ENCODE results near the gene IMMT.

DNA sequence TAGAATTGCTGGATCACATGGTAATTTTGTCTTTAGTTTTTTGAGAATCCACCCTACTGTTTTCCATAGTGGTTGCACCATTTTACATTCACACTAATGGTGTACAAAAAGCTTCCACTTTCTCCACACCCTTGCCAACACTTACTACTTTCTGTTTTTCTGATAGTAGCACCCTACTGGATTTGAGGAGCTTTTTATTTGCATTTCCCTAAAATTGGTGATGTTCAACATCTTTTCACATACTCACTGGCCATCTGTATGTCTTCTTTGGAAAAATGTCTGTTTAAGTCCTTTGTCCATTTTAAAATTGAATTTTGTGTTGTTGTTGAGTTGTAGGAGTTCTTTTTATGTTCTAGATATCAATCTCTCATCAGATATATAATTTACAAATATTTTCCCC, 93.1 kb downstream of the IMMT start:
- TF ChIP-seq POLR2AphosphoS5 (IDR thresholded peaks at IDR 0.05; ENCODE audit: low read depth, low read length) (no peak), TAF1 (IDR thresholded peaks at IDR 0.05; ENCODE audit: low read depth, low read length) (no peak), POLR2A (IDR thresholded peaks at IDR 0.05; ENCODE audit: low read depth, low read length) (no peak), SPI1 (IDR thresholded peaks at IDR 0.05; ENCODE audit: low read depth, low read length) (no peak), PAX5 (IDR thresholded peaks at IDR 0.05; ENCODE audit: insufficient read depth, low read length, severe bottlenecking) (no peak), POU2F2 (IDR thresholded peaks at IDR 0.05; ENCODE audit: low read depth, low read length) (no peak)

Data from GM12891 (cell line).